ENCODE data around the gene FAM117A.

- TF ChIP-seq CTCF (IDR thresholded peaks at IDR 0.05): no peak
- no peak for TF ChIP-seq EZH2 (IDR thresholded peaks at IDR 0.05; ENCODE audit: borderline replicate concordance, insufficient read depth, low read depth, low read length, poor library complexity, severe bottlenecking)
These were observed 25.3 kb upstream of the FAM117A start for GRCh38 chr17:49789243-49789578.

Data from B cell (primary cell).